22Rv1 (cell line): ENCODE measurements around the gene RXRG.

Source experiments
- CTCF ChIP-seq: fragments of 450-650 bp; IDR thresholded peaks from 2 replicates; pipeline ENCODE4 v1.5.1; 2017; ENCODE audit warnings: mild to moderate bottlenecking
- ZFX ChIP-seq: fragments of 450-650 bp; IDR thresholded peaks from 2 replicates; pipeline ENCODE4 v1.6.1; 2017; ENCODE audit warnings: antibody characterized with exemption, borderline replicate concordance

- TF ChIP-seq CTCF (no peak), ZFX (no peak)
Observed at GRCh38 chr1:165487921-165488320, 43.0 kb upstream of the RXRG start.
